Activated naive CD8-positive, alpha-beta T cell treated with anti-CD3 and anti-CD28 coated beads for 36 hours (primary cell): ENCODE results near the gene TEAD4. TPM values are rescaled to one million over a fixed set of nuclear protein-coding genes. Genes with fewer than 3 reads are reported as not detected.

ENCODE experiments used
- total RNA-seq, 2 experiments: library from RNA; stranded (reverse); gene quantifications; one replicate each; pipeline ENCODE4 v1.2.3, GENCODE V29; 2021

Gene TEAD4
- total RNA-seq, 2 experiments from 2014 or later, result 3.4 to 3.7 TPM

Other genes with a start within 250 kb of the TEAD4 start
- gene FKBP4, start 164.4 kb upstream of the TEAD4 start, total RNA-seq, result 100 to 1,000 TPM; 225 to 236 TPM
- 10 to 100 TPM; 24.6 to 25.5 TPM for gene ITFG2, start 146.7 kb upstream of the TEAD4 start, total RNA-seq
- not detected for gene NRIP2, start 124.4 kb upstream of the TEAD4 start, total RNA-seq
- not detected for gene TEX52, start 102.4 kb upstream of the TEAD4 start, total RNA-seq
- gene FOXM1, start 82.2 kb upstream of the TEAD4 start, total RNA-seq, result 10 to 100 TPM; 80.5 to 86.5 TPM
- gene RHNO1, start 82.2 kb upstream of the TEAD4 start, total RNA-seq, result 10 to 100 TPM; 51.4 to 65.7 TPM
- 1 to 10 TPM; 5.6 to 6.2 TPM for gene TULP3, start 68.5 kb upstream of the TEAD4 start, total RNA-seq
- under 1 TPM; 0.24 to 0.31 TPM for gene TSPAN9, start 118.0 kb downstream of the TEAD4 start, total RNA-seq